NCI-H1436 (cell line): ENCODE data around the gene RBAK.
"Not testable (repeated sequence)": the region's sequence is repeated elsewhere in the genome, so short reads cannot be mapped to it uniquely, and the experiment has no call there.

Source experiments
- DNase-seq: peaks from one replicate; lab custom pipeline; 2025; lab: John Stamatoyannopoulos, UW

Gene RBAK

DNA sequence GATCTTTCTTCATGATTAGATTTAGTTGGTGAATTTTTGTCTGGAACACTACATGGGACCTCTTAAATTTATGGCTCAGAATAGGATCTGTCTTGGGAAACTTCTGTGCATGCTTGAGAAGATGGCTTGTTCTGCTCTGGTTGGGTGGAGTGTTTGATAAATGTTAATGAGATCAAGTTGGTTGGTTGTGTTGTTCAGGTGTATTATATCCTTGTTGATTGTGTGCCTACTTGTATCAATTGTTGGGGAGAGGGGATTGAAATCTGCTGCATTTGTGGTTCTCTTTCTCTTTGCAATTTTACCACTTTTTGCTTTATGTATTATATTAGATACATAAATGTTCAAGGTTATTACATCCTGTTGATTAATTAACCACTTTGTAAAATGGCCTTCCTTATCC is 6.1 kb downstream of the RBAK start:
- not testable (repeated sequence) for DNase-seq

DNA sequence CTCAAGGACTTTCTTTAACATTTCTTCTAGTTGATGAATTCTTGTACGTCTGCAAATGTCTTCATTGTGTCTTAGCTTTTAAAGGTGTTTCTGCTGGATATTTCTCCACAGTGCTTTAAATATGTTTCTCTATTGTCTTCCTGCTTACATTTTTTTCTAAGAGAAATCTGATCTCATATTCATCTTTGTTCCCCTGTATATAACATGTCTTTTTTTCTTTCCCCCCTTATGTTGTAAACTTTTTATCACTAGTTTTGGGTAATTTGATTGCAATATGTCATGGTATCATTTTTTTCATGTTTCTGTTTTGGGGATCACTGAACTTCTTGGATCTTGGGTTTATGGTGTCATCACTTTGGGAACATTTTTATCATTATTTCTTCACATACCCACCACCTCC is 7.5 kb downstream of the RBAK start:
- no peak for DNase-seq

DNA sequence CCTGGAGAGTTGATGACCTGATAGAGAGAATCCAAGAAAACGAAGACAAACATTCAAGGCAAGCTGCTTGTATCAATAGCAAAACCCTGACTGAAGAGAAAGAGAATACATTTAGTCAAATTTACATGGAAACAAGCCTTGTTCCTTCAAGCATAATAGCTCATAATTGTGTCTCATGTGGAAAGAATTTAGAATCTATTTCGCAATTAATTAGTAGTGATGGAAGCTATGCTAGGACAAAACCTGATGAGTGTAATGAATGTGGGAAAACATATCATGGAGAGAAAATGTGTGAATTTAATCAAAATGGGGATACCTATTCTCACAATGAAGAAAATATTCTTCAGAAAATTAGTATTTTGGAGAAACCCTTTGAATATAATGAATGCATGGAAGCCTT is 18.0 kb downstream of the RBAK start:
- no peak for DNase-seq

DNA sequence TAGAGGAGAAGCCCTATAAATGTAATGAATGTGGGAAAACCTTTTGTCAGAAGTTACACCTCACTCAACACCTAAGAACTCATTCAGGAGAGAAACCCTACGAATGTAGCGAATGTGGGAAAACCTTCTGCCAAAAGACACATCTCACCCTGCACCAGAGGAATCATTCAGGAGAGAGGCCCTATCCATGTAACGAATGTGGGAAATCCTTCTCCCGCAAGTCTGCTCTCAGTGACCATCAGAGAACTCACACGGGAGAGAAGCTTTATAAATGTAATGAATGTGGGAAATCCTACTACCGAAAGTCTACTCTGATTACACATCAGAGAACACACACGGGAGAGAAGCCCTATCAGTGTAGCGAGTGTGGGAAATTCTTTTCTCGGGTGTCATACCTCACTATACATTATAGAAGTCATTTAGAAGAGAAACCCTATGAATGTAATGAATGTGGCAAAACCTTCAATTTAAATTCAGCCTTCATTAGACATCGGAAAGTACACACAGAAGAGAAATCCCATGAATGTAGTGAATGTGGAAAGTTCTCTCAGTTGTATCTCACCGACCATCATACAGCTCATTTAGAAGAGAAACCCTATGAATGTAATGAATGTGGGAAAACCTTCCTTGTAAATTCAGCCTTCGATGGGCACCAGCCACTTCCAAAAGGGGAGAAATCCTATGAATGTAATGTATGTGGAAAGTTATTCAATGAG is 18.9 kb downstream of the RBAK start:
- no peak for DNase-seq

DNA sequence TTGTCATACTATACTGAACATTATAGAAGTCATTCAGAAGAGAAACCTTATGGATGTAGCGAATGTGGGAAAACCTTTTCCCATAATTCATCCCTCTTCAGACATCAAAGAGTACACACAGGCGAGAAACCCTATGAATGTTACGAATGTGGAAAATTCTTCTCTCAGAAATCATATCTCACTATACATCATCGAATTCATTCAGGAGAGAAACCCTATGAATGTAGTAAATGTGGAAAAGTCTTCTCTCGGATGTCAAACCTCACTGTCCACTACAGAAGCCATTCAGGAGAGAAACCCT is 19.4 kb downstream of the RBAK start:
- DNase-seq = no peak

DNA sequence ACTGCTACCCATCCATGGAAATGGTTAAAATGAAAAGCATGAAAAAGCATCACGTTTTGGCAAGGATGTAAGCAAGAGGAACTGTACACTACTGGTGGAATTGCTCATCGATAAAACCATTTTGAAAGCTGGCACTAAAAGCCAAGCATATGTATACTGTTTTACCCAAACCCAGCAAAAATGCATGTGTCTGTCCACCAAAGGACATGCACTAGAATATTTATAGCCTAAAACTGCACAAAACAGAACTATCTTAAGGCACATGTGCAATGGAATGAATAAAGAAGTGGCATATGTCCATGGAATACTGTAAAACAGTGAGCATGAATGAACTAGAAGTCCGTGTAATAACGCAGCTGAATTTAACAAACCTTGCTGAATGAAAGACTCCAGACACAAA is 22.9 kb downstream of the RBAK start:
- DNase-seq = no peak

DNA sequence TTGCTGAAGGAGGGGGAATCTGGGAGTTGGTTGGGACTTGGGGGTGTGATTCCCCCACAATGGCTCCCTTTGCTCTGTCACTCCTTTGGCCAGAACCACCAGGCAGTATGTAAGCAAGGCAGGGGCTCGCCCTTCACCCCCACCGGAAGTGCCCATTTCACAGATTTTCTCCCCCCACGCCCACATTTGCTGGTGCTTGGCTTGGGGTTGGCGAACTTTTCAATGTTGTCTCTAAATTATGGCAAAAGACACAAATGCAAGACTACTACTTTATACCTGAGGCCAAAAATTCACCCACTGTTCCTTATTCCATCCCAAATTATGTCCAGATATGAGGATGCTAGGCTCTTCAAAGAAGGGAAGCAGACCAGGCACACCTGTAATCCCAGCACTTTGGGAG is 24.5 kb downstream of the RBAK start:
- no peak for DNase-seq

DNA sequence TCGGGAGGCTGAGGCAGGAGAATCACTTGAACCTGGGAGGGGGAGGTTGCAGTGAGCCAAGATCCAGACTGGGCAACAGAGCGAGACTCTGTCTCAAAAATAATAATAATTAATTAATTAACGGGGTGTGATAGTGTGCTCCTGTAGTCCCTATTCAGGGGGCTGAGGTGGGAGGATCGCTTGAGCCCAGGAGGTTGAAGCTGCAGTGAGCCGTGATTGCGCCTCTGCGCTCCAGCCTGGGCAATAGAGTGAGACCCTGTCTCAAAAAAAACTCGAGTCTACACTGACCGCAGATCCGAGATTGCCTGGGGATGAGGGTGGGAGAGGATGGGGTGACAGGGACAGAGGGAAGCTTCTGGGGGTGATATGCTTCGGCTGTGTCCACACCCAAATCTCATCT is 29.5 kb downstream of the RBAK start:
- not testable (repeated sequence) for DNase-seq

DNA sequence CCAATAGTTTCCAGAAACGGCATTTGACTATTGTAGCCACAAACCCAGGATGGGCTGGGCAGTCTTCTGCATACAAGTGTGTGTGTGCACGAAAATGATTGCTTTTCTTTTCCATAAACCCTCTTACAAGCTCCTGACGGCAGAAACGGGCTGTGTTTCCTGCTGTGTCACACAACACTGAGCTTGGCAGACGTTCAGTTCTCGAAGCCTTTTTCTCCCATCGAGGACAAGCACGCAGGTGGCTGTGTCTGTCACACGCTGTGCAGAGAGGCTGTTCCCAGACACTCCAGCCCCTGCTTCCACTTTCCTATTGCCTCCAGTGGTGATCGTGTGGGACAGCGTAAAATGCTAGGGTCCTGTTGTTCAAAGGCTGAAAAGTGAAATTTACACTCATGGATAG is 32.1 kb downstream of the RBAK start:
- peak; percentile 9 for DNase-seq

DNA sequence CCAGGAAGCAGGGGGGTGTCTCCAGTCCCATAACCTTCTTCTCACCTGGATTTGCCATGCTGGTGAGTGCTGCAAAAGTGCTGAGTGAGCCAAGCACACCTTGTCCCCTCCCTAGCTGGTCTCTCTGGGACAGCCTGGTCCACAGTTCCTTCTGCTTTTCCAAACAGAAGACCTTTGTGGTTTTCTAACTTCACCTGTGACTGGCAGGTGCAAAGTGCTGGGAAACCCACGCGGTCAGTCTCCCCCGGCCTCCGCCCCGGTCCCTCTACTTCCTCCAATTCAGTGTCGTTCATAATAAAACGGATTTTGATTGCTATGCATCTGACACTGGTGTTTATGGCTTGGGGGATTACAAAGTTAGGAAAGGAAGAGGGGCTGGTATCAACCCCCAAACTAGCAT is 37.1 kb downstream of the RBAK start:
- DNase-seq = no peak

DNA sequence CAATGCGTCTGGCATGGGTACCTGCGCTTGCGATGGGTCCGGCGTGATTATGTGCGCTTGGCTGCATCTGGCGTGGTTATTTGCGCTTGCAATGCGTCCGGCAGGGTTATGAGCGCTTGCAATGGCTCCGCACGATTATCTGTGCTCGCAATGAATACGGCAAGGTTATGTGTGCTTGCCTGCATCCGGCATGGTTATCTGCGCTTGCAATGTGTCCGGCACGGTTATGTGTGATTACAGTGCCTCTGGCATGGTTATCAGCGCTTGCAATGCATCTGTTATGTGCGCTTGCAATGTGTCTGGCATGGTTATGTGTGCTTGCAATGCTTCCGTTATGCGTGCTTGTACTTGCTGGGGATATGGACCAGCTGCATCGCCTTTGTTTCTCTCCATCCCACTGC is 37.7 kb downstream of the RBAK start:
- DNase-seq = no peak

DNA sequence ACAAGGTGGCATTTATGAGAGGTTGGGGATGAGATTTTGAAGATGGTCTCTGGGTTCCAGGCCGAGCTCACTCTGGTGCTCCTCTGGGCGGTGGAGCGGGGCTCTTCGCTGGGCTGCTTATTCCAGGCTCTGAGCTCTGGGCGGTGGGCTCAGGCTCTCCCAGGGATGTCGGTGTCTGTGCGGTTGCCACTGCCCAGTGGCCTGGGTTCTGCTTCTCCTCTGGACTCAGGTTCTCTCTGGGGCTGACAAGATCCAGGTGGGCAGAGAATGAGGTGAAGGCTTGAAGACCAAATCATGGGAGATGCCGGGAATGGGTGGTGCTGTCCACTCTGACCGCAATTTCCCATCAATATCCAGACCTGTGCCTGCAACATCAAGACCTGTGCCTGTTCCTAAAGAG is 40.6 kb downstream of the RBAK start:
- no peak for DNase-seq

DNA sequence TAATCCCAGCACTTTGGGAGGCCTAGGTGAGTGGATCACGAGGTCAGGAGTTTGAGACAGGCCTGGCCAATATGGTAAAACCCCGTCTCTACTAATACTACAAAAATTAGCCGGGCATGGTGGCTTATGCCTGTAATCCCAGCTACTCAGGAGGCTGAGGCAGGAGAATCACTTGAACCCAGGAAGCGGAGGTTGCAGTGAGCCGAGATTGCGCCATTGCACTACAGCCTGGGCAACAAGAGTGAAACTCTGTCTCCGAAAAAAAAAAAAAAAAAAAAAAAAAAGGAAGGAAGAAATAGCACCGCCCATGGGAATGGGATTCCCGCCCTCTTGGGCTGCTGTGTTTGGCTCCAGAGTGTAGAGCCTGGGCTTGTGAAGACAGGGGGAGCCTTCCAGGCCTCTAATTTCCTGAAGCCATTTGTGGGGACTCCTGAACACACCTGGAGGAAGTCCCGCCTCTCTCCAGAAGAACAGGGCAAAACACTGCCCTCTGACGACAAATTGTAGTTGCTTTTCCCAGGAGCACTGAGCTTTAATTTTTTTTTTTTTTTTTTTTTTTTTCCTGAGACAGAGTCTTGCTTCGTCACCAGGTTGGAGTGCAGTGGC is 42.7 kb downstream of the RBAK start:
- not testable (repeated sequence) for DNase-seq

DNA sequence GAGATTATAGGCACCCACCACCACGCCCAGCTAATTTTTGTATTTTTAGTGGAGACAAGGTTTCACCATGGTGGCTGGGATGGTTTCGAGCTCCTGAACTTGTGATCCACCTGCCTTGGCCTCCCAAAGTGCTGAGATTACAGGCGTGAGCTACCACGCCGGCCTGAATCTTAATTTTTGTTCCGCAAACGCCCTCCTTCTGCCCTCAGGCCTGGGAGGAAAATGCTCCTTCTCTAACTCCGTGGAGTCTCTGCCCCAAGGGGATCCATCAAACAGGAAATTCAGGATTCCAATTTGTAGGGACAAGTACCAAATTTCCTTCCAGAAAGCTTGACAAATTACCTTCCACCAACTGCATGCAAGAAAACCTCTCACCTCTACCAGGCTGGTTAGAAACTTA is 43.2 kb downstream of the RBAK start:
- no peak for DNase-seq

DNA sequence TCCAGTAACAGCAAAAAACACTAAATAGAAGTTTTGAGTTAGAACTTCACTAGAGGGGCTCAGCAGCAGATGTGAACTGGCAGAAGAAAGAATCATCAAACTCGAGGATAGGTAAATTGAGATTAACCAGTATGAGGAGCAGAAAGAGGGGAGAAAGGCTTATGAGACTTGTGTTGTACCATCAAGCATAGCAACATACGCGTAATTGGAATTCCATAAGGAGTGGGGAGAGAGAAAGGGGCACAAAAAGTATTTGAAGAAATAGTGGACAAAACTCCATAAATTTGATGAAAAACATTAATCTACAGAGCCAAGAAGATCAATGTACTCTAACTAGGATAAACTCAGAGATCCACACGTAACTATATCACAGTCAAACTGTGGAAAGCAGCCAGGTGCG is 48.3 kb downstream of the RBAK start:
- DNase-seq = no peak

DNA sequence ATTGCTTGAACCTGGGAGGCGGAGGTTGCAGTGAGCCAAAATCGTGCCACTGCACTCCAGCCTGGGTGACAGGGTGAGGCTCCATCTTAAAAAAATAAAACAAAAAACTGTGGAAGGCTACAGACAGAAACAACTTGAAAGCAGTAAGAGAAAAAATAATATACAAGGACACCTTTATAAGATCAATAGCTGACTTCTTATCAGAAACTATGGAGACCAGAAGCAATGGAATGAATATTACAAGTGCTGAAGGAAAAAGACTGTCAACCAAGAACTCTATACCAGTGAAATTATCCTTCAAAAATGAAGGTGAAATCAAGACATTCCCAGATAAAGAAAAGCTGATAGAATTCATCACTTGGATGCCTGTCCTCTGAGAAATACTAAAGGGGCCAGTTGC is 49.0 kb downstream of the RBAK start:
- peak; percentile 6 for DNase-seq

DNA sequence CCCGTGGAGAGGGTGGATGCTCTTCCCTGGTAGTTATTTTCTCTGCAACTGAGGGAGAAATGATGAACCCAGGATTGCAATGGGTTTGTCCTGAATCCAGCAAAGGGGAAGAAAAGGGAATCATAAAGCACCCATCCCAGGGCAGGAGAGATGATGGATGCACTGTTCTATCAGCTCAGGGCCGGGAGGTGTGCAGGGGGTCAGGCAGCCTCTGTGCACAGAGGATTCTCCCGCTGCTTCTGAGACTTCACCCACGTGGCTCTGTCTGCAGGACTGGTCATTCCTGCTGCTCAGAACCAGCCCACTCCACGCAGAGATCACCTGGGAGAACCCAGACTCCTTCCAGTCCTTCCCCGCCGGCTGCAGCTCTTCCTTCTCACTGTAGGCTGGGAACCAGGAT is 70.7 kb downstream of the RBAK start:
- no peak for DNase-seq

DNA sequence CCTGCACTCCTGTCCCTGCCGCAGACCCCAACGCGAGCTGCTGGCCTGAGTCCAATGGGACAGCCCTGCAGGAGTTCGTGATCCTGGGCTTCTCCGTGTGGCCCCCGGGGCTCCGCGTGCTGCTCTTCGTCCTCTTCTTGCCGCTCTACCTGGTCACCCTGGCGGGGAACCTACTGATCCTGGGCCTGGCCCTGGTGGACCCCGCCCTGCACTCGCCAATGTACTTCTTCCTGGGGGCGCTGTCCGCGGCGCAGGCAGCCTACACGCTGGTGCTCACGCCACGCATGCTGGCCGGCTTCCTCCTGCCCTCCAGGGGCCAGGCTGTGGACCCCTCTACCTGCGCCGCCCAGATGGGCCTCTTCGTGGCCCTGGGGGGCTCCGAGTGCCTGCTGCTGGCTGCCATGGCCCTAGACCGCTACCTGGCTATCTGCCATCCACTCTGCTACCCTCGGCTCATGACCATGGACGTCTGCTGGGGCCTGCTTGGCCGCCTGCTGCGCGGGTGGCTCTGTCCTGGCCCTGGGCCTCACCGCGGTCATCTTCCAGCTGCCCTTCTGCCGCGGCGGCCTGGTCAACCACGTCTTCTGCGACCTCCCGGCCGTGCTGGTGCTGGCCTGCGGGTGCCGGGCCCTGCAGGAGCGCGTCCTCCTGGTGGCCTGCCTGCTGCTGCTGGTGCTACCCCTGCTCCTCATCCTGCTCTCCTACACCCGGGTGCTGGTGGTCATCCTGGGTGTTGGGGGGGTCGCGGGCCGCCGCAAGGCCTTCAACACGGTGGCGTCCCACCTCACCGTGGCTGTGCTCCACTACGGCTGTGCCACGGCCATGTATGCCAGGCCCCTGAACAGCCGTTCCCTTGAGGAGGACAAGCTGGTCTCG is 71.7 kb downstream of the RBAK start:
- DNase-seq = no peak
